22Rv1 (cell line): Measurements from ENCODE around the gene PFKL.
A peak's percentile ranks its signal among the peaks of the same experiment; 100 is the strongest.

ENCODE experiments used
- ZFX ChIP-seq: fragments of 450-650 bp; IDR thresholded peaks from 2 replicates; pipeline ENCODE4 v1.6.1; 2017; ENCODE audit warnings: antibody characterized with exemption, borderline replicate concordance
- TF ChIP-seq, protein P1 (sequence below): fragments of 450-650 bp; IDR thresholded peaks from 2 replicates; pipeline ENCODE4 v1.5.1; 2017; ENCODE audit warnings: mild to moderate bottlenecking

DNA sequence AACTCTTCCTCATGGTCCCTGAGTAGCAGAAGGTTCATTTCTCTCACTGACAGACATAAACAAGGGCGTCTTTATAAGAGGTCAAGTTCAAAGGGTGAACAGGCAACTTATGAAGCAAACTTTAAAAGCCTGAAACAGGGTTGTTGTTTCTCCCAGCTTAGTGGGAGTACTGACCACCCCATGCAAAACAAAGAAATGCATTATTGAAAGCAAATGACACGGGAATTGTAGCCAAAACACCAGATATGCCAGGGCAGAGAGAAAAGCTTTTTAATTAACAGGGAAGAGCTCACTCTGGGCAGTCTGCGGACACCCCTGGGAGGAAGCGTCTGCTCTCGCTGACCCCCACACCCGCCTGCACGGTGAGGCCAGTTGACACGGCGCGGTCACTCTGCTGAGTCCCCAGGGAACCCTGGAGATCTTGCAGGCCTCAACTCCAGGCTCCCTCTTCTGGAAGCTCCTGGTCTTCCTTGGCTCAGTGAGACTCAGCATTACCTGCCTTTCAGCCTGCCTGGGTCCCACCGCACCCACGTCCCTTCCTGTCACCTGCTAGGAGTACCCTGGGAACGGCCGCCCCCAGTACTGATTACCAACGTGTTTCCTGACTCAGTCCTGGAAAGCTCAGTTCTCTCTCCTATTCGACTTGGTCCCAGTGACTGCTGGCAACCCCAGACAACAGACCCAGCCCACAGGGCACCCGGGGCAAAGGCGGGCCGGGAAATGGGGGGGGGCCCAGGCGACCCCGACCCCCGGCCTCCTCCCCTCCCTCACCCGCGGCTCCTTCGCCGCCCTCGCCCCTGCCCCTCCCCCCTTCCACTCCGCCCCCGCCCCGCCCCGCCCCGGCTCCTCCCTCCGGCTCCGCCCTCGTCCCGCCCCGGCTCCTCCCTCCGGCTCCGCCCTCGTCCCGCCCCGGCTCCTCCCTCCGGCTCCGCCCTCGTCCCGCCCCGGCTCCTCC, 38.4 kb downstream of the PFKL start:
- TF ChIP-seq, protein P1, sequence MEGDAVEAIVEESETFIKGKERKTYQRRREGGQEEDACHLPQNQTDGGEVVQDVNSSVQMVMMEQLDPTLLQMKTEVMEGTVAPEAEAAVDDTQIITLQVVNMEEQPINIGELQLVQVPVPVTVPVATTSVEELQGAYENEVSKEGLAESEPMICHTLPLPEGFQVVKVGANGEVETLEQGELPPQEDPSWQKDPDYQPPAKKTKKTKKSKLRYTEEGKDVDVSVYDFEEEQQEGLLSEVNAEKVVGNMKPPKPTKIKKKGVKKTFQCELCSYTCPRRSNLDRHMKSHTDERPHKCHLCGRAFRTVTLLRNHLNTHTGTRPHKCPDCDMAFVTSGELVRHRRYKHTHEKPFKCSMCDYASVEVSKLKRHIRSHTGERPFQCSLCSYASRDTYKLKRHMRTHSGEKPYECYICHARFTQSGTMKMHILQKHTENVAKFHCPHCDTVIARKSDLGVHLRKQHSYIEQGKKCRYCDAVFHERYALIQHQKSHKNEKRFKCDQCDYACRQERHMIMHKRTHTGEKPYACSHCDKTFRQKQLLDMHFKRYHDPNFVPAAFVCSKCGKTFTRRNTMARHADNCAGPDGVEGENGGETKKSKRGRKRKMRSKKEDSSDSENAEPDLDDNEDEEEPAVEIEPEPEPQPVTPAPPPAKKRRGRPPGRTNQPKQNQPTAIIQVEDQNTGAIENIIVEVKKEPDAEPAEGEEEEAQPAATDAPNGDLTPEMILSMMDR, result peak; percentile 19; the same call in 1 of the 2 replicates
- TF ChIP-seq ZFX, result no peak
